ENCODE data around the gene MISP.
A peak's percentile ranks its signal among the peaks of the same experiment; 100 is the strongest.
"Not testable (repeated sequence)": the region's sequence is repeated elsewhere in the genome, so short reads cannot be mapped to it uniquely, and the experiment has no call there.

MISP gene

GRCh38 chr19:725461-726089 lies 25.3 kb upstream of the MISP start:
- no peak for DNase-seq

- DNase-seq = no peak
Measured at GRCh38 chr19:726993-727956, 23.6 kb upstream of the MISP start.

GRCh38 chr19:728011-728410 lies 22.9 kb upstream of the MISP start:
- no peak for DNase-seq

- DNase-seq = not testable (repeated sequence)
Measured at GRCh38 chr19:729564-729963, 21.3 kb upstream of the MISP start.

- DNase-seq = no peak
Measured at GRCh38 chr19:729965-730668, 20.8 kb upstream of the MISP start.

- no peak for DNase-seq
Measured at GRCh38 chr19:731000-731399, 19.9 kb upstream of the MISP start.

GRCh38 chr19:732148-733069 lies 18.5 kb upstream of the MISP start:
- no peak for DNase-seq

- DNase-seq = no peak
Measured at GRCh38 chr19:734716-735115, 16.2 kb upstream of the MISP start.

- no peak for DNase-seq
Measured at GRCh38 chr19:736125-736524, 14.8 kb upstream of the MISP start.

GRCh38 chr19:737591-738093 lies 13.3 kb upstream of the MISP start:
- DNase-seq = peak; percentile 28

- DNase-seq = no peak
Measured at GRCh38 chr19:738509-739128, 12.3 kb upstream of the MISP start.

- DNase-seq = no peak
Measured at GRCh38 chr19:739998-740715, 10.8 kb upstream of the MISP start.

- DNase-seq = not testable (repeated sequence)
Measured at GRCh38 chr19:740816-741505, 10.0 kb upstream of the MISP start.

- DNase-seq = no peak
Measured at GRCh38 chr19:741506-742131, 9.3 kb upstream of the MISP start.

- no peak for DNase-seq
Measured at GRCh38 chr19:742540-743075, 8.3 kb upstream of the MISP start.

- DNase-seq = no peak
Measured at GRCh38 chr19:743168-743687, 7.7 kb upstream of the MISP start.

- not testable (repeated sequence) for DNase-seq
Measured at GRCh38 chr19:745138-745537, 5.8 kb upstream of the MISP start.

- DNase-seq = no peak
Measured at GRCh38 chr19:746208-746819, 4.6 kb upstream of the MISP start.

GRCh38 chr19:746956-747355 lies 4.0 kb upstream of the MISP start:
- DNase-seq = no peak

Data from fibroblast of skin of right quadriceps (primary cell).